Esophagus squamous epithelium (tissue), 4 donors: ENCODE results near the gene PLAC1.

Experiments
- POLR2A ChIP-seq, 4 donors: fragments of 450-650 bp; IDR thresholded peaks; one replicate each; pipeline ENCODE4 v1.6.1; 2017; ENCODE audit warnings: antibody characterized with exemption in 4 of 4, mild to moderate bottlenecking in 4 of 4, moderate library complexity in 3 of 4
- TF ChIP-seq, protein P1 (sequence below), 6 experiments: fragments of 450-650 bp in 4 of 6; fragments of 200-600 bp in 2 of 6; sonication (generic) in 2 of 6; IDR thresholded peaks; one replicate each; pipeline ENCODE4 v1.5.1; 2016 to 2019; ENCODE audit warnings: antibody characterized with exemption in 6 of 6, mild to moderate bottlenecking in 4 of 6, moderate library complexity in 4 of 6

DNA sequence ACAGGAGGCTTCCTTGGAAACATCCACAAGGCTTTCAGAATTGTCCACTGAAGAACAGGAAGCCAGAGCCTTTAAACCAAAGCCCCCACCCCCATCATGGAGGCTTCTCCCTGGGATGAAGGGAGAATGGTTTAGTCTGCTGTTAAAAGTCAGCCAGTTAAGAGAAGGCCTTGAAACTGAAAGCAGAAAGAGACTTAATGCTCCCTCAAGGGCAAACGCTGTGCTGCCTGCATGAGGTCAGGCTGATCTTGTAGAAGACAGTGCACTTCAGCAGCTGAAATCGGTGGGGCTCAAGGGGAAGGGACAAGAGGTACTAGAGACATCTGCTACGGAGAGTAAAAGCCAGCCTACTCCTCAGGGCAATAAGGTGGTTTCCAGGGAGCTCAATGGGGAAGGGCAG lies 129.3 kb downstream of the PLAC1 start:
- TF ChIP-seq, protein P1, sequence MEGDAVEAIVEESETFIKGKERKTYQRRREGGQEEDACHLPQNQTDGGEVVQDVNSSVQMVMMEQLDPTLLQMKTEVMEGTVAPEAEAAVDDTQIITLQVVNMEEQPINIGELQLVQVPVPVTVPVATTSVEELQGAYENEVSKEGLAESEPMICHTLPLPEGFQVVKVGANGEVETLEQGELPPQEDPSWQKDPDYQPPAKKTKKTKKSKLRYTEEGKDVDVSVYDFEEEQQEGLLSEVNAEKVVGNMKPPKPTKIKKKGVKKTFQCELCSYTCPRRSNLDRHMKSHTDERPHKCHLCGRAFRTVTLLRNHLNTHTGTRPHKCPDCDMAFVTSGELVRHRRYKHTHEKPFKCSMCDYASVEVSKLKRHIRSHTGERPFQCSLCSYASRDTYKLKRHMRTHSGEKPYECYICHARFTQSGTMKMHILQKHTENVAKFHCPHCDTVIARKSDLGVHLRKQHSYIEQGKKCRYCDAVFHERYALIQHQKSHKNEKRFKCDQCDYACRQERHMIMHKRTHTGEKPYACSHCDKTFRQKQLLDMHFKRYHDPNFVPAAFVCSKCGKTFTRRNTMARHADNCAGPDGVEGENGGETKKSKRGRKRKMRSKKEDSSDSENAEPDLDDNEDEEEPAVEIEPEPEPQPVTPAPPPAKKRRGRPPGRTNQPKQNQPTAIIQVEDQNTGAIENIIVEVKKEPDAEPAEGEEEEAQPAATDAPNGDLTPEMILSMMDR (IDR thresholded peaks at IDR 0.05), result no peak
- TF ChIP-seq POLR2A (IDR thresholded peaks at IDR 0.05), result no peak
